Bone marrow (tissue), 2 donors: ENCODE results near the gene FCGBP.
"Not testable (repeated sequence)": the region's sequence is repeated elsewhere in the genome, so short reads cannot be mapped to it uniquely, and the experiment has no call there.

Experiments
- DNase-seq, 2 donors: peaks; one replicate each; lab custom pipeline; 2025; lab: John Stamatoyannopoulos, UW

The FCGBP gene

DNA sequence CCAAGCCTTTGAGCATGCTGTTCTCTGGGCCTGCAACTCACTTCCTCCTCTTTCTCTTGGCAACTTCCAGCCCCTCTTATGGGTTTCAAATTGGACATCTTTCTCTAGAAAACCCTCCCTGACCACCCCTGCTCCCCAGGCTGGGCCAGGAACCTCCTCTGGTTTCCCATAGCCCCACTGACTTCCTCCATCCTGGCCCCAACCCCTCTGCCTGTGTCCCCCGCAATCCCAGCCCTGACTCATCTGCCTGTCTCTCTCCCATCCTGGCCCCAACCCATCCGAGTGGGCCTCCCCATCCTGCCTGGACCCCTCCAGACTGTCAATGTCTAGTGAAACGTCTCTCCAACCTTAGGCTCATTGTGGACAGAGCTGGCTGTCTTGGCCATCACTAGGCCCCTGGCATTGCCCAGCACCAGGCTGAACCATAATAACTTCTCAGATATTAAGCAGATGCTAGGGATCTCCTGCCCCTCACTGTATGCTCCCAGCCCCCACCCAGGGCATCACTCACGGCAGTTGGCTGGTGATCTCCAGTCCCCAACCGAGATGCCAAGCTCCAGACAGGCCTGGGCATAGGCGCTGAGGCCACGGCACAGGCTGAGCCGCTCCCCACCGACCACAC, 16.8 kb downstream of the FCGBP start:
- no peak for DNase-seq

DNA sequence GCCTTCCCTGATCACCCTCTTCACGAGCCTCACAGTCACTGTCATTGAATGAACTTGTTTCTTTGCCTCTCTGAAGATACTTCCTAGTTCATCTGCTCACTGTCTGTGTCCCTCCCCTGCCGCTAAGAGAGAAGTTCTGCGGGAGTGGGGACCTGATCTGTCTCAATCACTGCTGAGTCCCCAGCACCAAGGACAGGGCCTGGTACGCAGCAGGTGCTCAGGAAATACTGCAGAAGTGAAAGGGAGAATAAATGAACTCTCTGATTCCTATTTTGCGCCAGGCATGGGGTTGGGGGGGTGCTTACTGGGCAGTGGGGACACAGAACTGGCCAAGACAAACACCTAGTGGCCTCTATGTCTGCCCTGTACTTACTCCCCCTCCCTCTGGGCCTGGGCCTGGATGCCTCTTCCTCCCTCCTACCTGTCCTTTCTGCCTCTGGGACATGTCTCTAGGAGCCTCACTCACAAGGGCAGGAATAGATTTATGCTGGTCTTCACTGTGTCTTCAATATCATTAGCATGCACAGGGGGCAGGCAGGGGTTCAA, 17.5 kb downstream of the FCGBP start:
- DNase-seq = no peak

GRCh38 chr19:39916236-39916635, 18.2 kb downstream of the FCGBP start:
- no peak for DNase-seq

DNA sequence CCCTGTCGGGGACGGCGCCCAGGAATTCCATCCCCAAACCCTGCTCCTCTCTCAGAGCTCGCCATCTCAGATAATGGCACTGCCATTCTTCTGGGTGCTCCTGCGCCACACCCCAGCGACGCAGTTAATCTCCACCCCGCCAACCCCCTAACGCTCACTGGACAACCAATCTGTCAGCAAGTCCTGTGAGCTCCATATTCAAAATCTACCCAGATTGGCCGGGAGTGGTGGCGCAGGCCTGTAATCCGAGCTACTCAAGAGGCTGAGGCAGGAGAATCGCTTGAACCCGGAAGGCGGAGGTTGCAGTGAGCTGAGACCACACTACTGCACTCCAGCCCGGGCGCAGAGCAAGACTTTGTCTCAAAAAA, 18.6 kb downstream of the FCGBP start:
- no peak for DNase-seq

DNA sequence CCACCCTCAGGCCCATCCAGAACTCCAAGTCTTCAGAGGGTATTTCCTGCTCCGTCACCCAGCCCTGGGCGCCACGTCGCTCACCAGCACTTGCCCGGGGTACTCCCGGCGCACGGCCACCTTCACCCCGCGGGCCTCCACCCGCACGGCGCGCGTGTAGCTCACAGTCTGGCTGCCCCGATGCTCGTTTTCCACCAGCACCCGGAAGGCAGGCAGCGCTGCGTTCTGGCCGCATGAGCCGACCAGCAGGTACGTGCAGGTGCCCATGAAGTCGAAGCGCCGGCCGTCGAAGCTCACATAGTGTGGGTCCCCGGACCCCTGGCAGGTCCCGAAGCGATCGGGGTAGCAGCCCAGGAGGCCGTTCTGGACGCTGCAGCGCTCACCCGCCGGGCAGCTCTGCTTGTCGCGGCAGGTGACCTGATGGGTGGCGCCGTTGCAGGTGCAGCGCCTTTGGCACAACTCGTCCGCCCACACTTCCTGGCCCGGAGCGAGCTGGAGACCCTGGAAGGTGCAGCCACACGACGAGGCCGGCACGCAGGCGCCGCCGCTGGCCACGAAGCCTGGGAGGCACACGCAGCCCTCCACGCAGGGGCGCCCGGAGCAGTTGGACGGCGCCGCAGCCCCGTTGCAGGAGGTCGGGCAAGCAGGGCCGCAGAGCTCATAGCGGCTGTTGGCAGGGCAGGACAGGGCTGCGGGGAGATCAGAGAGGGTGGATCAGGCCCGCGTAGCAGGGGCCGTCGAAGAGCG, 19.2 kb downstream of the FCGBP start:
- no peak for DNase-seq

- DNase-seq = no peak
Measured at GRCh38 chr19:39913682-39914333, 20.6 kb downstream of the FCGBP start.

- DNase-seq = no peak
Measured at GRCh38 chr19:39908803-39909202, 25.6 kb downstream of the FCGBP start.

DNA sequence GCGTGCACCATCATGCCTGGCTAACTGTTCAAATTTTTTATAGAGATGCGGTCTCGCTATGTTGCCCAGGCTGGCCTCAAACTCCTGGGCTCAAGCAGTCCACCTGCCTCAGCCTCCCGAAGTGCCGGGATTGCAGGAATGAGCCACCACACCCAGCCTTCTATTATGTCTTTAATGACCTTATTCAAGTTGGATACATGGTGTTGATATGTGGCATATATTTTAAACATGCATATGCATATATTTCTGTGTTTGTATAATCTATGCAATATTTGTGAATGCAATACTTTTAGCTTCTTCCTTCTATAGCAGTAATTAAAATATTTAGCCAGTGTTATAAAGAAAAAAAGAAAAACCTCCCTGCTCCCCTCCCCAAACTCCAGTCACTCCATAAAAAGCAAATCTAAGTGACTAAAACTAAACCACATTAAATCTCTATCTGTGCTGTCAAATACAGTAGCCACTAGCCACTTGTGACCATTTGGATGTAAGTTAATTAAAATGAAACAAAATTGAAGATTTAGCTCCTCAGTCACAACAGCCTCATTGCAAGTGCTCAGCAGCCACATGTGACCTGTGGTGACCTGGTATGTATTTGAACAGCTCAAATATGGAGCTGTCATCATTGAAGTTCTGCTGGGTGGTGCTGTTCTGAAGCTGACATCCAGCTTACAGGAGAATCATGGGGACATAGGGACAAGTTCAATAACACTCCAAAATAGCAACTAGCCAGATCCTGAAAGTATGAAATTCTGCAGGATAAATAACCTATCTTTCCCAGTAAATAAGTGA, 27.4 kb downstream of the FCGBP start:
- no peak for DNase-seq

- DNase-seq = no peak
Measured at GRCh38 chr19:39906283-39906682, 28.2 kb downstream of the FCGBP start.

DNA sequence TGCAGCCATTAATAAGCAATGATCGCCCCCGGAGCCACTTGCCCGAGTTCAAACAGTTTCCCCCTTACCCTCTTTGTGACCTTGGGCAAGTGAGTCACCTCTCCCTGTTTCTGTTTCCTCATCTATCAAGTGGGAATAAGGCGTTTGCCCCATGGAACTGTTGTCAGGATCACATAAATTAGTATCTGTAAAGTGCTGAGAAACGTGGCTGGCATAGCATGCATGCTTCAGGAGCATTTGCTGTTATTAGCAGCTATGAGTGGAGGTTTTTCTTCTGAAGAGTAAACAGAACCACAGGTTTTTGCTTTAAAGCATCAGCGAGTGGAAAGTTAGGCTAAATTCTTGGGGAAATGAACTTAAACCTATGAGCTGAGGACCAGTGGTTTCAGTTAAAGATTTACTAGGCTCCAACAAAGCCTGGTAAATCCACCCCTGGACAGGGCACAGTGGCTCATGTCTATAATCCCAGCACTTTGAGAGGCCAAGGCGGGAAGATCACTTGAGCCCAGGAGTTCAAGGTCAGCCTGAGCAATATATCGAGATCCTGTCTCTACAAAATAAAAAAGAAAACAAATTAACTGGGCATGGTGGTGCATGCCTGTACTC, 30.8 kb downstream of the FCGBP start:
- not testable (repeated sequence) for DNase-seq

- not testable (repeated sequence) for DNase-seq
Measured at GRCh38 chr19:39902326-39902725, 32.1 kb downstream of the FCGBP start.

DNA sequence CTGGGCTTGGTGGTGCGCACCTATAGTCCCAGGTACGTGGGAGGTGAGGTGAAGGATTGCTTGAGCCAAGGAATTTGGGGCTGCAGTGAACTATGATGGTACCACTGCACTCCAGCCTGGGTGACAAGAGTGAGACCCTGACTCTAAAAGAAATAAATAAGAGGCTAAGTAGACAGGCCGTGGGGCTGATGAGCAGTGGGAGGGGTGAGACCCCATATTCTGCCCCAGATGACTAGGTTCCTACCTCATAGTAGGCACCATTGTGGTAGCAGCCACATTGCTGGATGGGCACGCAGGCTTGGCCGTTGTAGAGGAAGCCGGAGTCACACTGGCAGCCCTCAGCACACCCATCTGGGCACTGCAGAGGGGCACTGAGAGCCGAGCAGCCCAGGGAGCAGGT, 32.8 kb downstream of the FCGBP start:
- not testable (repeated sequence) for DNase-seq

DNA sequence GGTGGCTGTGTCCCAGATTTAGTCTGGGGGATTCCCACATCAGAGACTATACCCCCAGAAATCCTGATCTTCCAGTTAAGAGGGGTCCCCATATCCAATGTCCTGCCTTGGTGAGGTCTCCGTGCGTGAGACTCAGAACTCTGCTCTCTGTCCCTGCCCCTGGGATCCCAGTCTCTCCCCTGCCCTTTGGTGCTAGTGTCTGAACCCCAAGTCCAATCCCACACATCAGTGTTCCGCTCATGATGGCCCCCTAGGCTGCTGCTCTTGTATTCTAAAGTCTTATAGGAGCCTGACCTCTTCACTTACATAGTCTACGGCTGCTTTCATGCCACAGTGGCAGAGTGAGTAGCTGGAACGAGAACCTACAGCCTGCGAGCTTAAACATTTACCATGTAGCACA, 35.6 kb downstream of the FCGBP start:
- not testable (repeated sequence) for DNase-seq

DNA sequence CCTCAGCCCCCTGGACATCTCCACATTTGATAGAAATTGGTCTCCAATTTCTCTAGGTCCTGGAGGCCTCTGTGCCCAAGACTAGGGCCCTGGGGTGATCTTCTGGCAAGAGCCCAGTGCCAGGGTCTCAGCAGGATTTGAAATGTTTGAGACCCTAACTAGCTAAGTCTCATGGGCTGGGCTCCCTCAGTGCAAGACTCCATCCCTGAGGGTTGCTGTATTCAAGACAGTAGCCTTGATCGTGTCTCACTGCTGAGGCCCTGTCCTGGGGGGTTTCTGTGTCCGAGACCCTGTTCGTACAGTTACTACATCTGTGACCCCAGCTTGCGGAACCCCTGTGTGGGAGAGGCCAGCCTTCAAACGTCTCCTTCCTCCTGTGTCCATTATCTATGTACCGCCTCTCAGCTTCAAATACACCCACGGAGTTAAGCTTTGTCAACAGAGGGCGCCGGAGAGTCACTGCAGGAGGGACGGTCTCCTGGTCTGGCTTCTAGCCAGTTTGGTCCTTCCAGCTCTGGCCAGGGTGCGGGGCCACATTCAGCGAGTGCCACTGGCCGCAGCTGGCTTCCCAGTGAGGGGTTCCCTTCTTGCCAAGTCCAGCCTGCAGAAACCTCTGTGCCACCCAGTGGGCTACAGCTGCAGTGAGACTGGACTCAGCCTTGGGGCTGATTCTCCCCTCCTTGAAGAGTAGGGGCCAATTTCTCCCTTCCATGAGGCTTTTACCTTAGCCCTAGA, 36.8 kb downstream of the FCGBP start:
- not testable (repeated sequence) for DNase-seq

DNA sequence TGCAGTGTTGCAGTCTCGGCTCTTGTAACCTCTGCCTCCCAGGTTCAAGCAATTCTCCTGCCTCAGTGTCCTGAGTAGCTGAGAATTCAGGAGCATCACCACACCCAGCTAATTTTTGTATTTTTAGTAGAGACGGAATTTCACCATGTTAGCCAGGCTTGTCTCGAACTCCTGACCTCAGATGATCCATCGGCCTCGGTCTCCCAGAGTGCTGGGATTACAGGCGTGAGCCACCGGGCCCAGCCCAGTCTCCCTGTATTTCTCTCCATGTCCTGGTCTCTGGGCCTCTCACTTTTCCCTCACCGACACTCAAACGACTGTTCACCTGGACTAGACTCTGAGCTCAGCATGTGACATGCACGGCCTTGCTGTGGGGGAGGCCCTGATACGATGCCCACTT, 39.3 kb downstream of the FCGBP start:
- DNase-seq = not testable (repeated sequence)

DNA sequence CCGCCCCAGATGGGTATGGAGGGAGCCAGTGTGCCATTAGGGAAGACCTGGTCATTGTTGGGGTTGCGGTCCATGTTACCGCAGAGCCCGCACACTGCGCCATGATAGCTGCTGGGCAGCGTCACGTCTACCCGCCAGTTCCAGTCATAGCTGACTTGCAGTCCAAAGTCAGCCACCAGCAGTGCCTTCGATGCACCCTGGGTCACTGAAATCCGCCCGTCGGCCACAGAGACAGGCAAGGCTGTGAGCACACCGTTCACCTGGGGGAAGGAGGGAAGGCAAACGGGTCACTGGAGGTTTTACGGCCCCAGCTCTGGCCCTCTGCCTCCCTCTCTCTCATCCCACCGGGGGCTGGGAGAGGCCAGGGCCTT, 40.2 kb downstream of the FCGBP start:
- DNase-seq = not testable (repeated sequence)

- DNase-seq = not testable (repeated sequence)
Measured at GRCh38 chr19:39893366-39894235, 40.8 kb downstream of the FCGBP start.

DNA sequence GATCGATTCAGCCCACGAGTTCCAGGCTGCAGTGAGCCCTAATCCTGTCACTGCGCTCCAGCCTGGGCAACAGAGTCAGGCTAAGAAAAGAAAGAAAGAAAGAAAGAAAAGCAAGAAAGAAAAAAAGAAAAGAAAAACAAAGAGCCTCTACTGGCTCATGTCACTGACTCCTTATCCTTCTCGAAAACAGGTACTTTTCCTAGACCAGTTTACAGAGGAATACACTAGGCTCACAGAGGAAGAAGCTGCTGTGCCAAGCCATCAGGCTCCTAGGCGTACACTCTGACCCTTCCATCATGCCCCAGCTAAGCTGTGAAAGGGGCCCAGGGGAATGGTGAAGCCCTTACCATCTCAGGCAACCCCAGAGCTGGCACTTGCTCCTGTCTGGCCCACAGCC, 41.9 kb downstream of the FCGBP start:
- DNase-seq = not testable (repeated sequence)

- DNase-seq = not testable (repeated sequence)
Measured at GRCh38 chr19:39891660-39892505, 42.6 kb downstream of the FCGBP start.
